HG03064 (cell line): Measurements from ENCODE around the gene MMP11.

Source experiments
- ATAC-seq: cut with Tn5 transposase; IDR thresholded peaks from one replicate; pipeline ENCODE4 v1.9.1; 2021; ENCODE audit warnings: low read depth; ENCODE audit not compliant: unreplicated experiment

Gene MMP11

GRCh38 chr22:23779731-23780130, 7.1 kb downstream of the MMP11 start:
- ATAC-seq: no peak

DNA sequence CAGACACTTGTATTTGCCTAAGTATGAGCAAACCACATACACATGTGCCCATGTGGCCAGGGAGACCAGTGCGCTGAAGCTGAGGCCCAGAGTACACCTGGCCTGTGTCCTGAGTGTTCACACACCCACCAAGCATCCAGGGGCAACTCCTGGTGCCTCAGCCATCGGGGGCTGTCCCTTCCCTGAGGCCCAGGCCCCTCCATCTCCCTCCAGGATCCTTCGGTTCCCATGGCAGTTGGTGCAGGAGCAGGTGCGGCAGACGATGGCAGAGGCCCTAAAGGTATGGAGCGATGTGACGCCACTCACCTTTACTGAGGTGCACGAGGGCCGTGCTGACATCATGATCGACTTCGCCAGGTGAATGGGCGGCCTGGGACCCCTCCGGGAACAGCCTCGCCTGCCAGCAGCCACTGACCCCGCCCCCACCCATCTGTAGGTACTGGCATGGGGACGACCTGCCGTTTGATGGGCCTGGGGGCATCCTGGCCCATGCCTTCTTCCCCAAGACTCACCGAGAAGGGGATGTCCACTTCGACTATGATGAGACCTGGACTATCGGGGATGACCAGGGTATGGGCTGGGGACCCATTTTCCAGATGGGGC, 7.6 kb downstream of the MMP11 start:
- ATAC-seq: no peak

- ATAC-seq: no peak
Observed at GRCh38 chr22:23781065-23781464, 8.4 kb downstream of the MMP11 start.

DNA sequence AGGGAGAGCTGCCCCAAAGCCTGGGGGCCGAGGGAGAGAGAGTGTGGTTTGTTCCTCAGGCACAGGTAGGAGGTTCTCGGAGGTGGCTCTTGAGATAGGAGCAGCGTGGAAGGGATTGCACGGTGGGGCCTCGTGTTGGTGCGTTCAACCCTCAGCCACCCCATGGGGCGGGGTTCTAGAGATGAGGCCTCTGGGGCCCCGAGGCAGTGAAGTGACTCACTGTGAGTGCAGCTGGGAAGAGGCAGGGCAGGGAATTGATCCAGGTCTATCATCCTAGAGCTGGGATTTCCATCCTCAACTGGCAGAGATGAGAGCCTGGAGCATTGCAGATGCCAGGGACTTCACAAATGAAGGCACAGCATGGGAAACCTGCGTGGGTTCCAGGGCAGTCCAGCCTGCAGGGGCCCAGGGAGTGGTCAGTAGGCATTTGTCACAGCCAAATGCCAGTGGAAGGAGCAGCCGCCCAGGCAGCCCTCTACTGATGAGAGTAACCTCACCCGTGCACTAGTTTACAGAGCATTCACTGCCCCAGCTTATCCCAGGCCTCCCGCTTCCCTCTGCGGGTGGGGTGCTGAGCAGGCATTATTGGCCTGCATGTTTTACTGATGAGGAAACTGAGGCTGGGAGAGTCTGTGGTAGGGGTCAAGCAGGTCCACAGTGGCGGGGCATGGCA, 9.0 kb downstream of the MMP11 start:
- ATAC-seq: no peak

DNA sequence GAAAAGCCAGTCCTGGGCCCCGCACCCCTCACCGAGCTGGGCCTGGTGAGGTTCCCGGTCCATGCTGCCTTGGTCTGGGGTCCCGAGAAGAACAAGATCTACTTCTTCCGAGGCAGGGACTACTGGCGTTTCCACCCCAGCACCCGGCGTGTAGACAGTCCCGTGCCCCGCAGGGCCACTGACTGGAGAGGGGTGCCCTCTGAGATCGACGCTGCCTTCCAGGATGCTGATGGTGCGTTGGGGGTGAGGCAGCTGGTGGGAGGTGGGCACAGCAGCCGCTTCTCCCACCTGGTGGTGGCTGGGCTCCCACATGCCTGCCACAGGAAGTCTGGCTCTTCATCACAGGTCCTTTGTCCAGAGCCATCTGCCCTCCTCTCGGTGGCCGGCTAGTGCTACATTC, 9.6 kb downstream of the MMP11 start:
- no peak for ATAC-seq

- ATAC-seq: no peak
Observed at GRCh38 chr22:23782703-23783102, 10.1 kb downstream of the MMP11 start.

DNA sequence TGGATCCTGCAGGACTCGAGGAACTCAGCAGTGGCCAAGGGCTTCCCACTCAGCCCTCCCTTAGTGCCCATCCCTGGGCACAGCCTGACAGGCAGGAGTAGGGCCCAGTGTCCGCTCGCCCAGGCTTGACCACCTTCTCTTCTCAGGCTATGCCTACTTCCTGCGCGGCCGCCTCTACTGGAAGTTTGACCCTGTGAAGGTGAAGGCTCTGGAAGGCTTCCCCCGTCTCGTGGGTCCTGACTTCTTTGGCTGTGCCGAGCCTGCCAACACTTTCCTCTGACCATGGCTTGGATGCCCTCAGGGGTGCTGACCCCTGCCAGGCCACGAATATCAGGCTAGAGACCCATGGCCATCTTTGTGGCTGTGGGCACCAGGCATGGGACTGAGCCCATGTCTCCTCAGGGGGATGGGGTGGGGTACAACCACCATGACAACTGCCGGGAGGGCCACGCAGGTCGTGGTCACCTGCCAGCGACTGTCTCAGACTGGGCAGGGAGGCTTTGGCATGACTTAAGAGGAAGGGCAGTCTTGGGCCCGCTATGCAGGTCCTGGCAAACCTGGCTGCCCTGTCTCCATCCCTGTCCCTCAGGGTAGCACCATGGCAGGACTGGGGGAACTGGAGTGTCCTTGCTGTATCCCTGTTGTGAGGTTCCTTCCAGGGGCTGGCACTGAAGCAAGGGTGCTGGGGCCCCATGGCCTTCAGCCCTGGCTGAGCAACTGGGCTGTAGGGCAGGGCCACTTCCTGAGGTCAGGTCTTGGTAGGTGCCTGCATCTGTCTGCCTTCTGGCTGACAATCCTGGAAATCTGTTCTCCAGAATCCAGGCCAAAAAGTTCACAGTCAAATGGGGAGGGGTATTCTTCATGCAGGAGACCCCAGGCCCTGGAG, 10.9 kb downstream of the MMP11 start:
- ATAC-seq: no peak

- ATAC-seq: no peak
Observed at GRCh38 chr22:23784215-23784732, 11.6 kb downstream of the MMP11 start.

GRCh38 chr22:23786261-23786710, 13.6 kb downstream of the MMP11 start:
- no peak for ATAC-seq

DNA sequence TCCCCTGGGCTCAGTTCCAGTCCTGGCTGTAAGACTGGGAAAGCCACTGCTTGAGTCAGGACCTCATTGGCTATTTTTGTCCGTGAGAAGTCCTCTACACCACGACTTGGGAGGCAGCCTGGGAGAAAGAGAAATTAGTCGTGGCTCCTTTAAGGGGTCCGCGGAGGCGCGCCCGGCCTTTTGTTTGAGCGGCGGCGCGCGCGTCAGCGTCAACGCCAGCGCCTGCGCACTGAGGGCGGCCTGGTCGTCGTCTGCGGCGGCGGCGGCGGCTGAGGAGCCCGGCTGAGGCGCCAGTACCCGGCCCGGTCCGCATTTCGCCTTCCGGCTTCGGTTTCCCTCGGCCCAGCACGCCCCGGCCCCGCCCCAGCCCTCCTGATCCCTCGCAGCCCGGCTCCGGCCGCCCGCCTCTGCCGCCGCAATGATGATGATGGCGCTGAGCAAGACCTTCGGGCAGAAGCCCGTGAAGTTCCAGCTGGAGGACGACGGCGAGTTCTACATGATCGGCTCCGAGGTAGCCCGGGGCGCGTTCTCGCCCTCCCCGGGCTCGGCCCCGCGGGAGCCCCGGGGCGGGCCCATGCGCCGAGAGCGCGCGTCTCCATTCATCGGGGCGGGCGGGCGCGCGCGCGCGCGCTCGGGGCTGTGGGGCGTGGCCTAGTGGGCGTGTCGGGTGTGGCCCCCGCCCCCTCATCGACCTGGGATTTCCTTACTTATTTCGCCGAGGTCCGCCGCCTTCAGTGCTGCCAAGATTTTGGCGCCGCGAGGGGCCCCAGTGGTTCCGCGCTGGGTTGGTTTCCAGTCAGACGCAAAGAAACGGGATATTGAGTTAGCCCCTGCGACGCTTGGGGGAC, 14.3 kb downstream of the MMP11 start, which contains the start of gene SMARCB1:
Gene SMARCB1, plus strand, starts transcription at position 215 of the 848 bp plus-strand sequence. Its CDS starts 204 bp downstream, at position 419.
- ATAC-seq: peak; percentile 60

GRCh38 chr22:23787600-23787896, 14.9 kb downstream of the MMP11 start:
- ATAC-seq: no peak

GRCh38 chr22:23787910-23788309, 15.3 kb downstream of the MMP11 start:
- no peak for ATAC-seq

DNA sequence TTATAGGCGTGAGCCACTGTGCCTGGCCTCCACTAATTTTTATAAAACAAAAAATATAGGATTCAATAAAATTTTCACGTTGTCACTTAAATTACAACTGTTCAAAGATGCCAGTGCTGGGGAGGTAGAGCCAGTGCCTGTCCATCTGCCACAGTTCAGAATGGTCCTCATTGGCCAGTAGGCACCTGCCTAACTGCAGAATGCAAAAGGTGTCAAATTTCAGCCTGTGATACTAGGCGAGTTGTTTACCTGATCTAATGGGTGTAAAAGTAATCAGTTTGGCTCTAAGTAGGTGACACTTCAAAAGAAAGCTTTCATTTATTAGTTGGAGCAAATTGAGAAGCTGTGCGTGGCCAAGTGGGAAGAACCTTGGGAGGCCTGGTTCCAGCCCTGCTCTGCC, 16.5 kb downstream of the MMP11 start:
- ATAC-seq: no peak

DNA sequence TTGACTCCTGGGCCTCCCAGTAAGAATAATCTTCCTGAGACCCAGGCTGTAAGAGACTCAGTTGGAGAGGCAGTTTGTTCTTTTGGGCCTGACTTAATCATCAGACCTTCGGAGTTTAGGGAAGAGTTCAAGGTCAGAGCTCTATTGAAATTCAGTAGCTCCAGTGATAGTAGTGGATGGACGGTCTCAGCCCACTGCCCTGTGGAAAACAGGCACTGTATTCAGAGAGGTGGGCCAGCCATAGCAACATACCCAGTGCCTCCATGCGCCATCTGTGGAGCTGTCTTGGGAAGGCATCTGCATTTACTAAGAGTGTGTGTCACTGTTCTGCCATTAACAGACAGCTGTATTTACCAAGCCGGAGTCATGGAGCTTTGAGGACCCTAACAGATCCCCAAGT, 17.0 kb downstream of the MMP11 start:
- ATAC-seq: no peak

- ATAC-seq: no peak
Observed at GRCh38 chr22:23790819-23791737, 18.4 kb downstream of the MMP11 start.

- ATAC-seq: no peak
Observed at GRCh38 chr22:23791738-23792645, 19.3 kb downstream of the MMP11 start.

GRCh38 chr22:23793326-23793725, 20.7 kb downstream of the MMP11 start:
- no peak for ATAC-seq

- no peak for ATAC-seq
Observed at GRCh38 chr22:23796461-23796860, 23.8 kb downstream of the MMP11 start.
